Lung (tissue), 16 donors: ENCODE data around the gene GALNS. TPM values are rescaled to one million over a fixed set of nuclear protein-coding genes. Genes with fewer than 3 reads are reported as not detected.

Source experiments
- ATAC-seq: fragments of 200-7000 bp; cut with Tn5 transposase; one replicate; pipeline ENCODE4 v1.9.1; 2020; ENCODE audit warnings: moderate number of reproducible peaks; ENCODE audit not compliant: insufficient read depth, low FRiP score
- DNase-seq, 3 donors: peaks; one replicate each; pipeline ENCODE4 v3.0.0-alpha.2; 2013 to 2017
- H3K27ac ChIP-seq, 2 donors: one replicate each; pipeline ENCODE4 v1.5.1; 2013; ENCODE audit warnings: mild to moderate bottlenecking in 2 of 2, moderate library complexity in 2 of 2, control low read depth in 1 of 2, inconsistent platforms in 1 of 2, low read depth in 1 of 2, low read length in 1 of 2
- H3K27me3 ChIP-seq, 3 donors: one replicate each; pipeline ENCODE4 v1.5.1; 2013; ENCODE audit warnings: low read length in 2 of 3; ENCODE audit not compliant: control insufficient read depth in 3 of 3, insufficient read depth in 3 of 3
- H3K36me3 ChIP-seq, 4 donors: one replicate each; pipeline ENCODE4 v1.5.1; 2013; ENCODE audit warnings: low read length in 4 of 4, mild to moderate bottlenecking in 1 of 4, moderate library complexity in 1 of 4; ENCODE audit not compliant: control insufficient read depth in 4 of 4, insufficient read depth in 4 of 4
- H3K4me1 ChIP-seq, 5 donors: one replicate each; pipeline ENCODE4 v1.5.1; 2013; ENCODE audit warnings: low read length in 5 of 5, mild to moderate bottlenecking in 2 of 5, moderate library complexity in 1 of 5; ENCODE audit not compliant: control insufficient read depth in 5 of 5, insufficient read depth in 5 of 5
- H3K4me3 ChIP-seq: one replicate; pipeline ENCODE4 v1.5.1; 2013; ENCODE audit warnings: mild to moderate bottlenecking, control low read depth, moderate library complexity
- H3K9ac ChIP-seq, 2 donors: one replicate each; pipeline ENCODE4 v1.5.1; 2013; ENCODE audit warnings: low read length in 2 of 2, control low read depth in 1 of 2; ENCODE audit not compliant: insufficient read depth in 1 of 2
- H3K9me3 ChIP-seq, 4 donors: one replicate each; pipeline ENCODE4 v1.5.1; 2013; ENCODE audit warnings: low read length in 3 of 4, mild to moderate bottlenecking in 1 of 4, moderate library complexity in 1 of 4; ENCODE audit not compliant: control insufficient read depth in 4 of 4, insufficient read depth in 3 of 4
- WGBS, 2 donors: extraction: QIAGEN DNeasy Blood & Tissue Kit; methylation state at CpG; one replicate each; pipeline ENCODE4 v1.1.7; 2013; 5-methylcytosine and 5-hydroxymethylcytosine counted together
- long read RNA-seq, 5 donors: transcript quantifications; one replicate each; lab custom pipeline, GENCODE V29; 2026
- polyA plus RNA-seq, 2 donors: library from polyadenylated mRNA; stranded (reverse); fragments of 200-250 nt; gene quantifications; one replicate each; pipeline ENCODE4 v1.2.1, GENCODE V29; 2013
- total RNA-seq, 2 donors: library from RNA; depleted of rRNA in 1 of 2; stranded (reverse); fragments of >200 nt in 1 of 2; gene quantifications; one replicate each; pipeline ENCODE4 v1.2.1, GENCODE V29; 2014 to 2021
- TF ChIP-seq, protein P1 (sequence below): IDR thresholded peaks from 2 replicates; pipeline ENCODE4 v1.5.1; 2012; ENCODE audit warnings: mild to moderate bottlenecking; ENCODE audit errors: control extremely low read depth, extremely low read depth
- donor health status: control.
- donor health status: control.
- donor health status: Bipolar disorder and iron deficiency.
- donor health status: healthy.
- donor health status: DM: yes; HTN: yes; CAD: no.

Gene GALNS
- total RNA-seq (10 to 100 TPM; 33.6 to 61.9 TPM), polyA plus RNA-seq (10 to 100 TPM; 21.4 to 26.9 TPM)
- long read RNA-seq, donor 1, partial matches to known transcripts: 0 of 1 reads
- long read RNA-seq, donor 1, other reads (novel, unspliced or antisense): 0 of 1 reads
- long read RNA-seq, donor 2, transcript GALNS-201 (14 exons, 2,363 nt): major isoform, 5 of 5 reads
- long read RNA-seq, donor 2, partial matches to known transcripts: 0 of 5 reads
- long read RNA-seq, donor 2, other reads (novel, unspliced or antisense): 0 of 5 reads
- long read RNA-seq, donor 3: 0 reads
- long read RNA-seq, donor 4, partial matches to known transcripts: 24 of 62 reads
- long read RNA-seq, donor 4, other reads (novel, unspliced or antisense): 35 of 62 reads
- long read RNA-seq, donor 5, partial matches to known transcripts: 0 of 4 reads
- long read RNA-seq, donor 5, other reads (novel, unspliced or antisense): 0 of 4 reads

DNA sequence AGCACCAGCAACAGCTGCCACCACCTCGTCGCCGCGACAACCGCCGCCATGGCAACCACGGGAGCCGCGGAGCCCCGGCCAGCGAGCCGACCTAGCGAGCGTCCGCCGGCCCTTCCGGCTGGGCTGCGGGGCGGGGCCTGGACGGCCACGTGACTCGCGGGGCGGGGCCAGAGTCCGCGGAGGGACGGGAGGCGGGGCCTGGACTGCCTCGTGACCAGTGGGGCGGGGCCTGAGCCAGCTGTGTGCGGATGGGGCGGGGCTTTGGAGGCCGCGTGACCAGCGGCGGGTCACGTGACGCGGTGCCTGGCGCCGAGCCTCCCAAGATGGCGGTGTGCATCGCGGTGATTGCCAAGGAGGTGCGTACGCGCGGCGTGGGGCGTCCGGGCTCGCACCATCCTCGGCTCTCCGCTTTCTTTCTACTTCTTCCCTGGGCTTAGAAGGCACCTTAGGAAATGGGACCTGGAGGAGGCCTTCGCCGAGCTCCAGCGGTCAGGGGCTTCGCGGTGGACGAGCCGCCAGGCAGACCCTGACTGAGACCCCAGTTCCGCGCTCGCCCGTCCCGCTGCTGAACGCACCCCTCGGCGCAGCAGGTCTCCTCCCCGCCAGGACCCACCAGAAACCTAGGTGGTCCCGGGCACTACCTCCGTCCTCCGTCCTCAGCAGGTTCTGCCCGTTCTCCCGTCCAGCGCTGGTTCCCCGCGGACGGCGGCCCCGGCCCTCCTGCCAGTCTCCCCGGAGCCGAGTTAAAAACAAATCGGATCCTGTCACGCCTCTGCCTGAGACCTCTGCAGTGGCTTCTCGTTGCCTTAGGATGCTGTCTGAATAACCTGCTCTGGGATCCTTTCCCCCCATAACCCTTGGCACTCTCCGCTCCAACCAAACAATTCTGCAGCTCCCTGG, at the start of gene GALNS, which contains the start of gene TRAPPC2L:
TSS of gene GALNS (minus strand) at position 120 of the 900 bp plus-strand sequence. CDS start at position 50, 70 bp downstream.
TSS of gene TRAPPC2L (plus strand) at position 300 of the 900 bp plus-strand sequence. CDS start at position 324, 24 bp downstream.
- Histone ChIP-seq H3K36me3 (peaks cover 0 to 27% (median 19%) of the 10 kb centered on the region in 4 donors), H3K27me3 (no peaks in the 10 kb centered on the region), H3K9me3 (no peaks in the 10 kb centered on the region), H3K27ac (peak within 1 kb of the TSS; percentile 79 to 84), H3K4me1 (peaks cover 0 to 16% (median 7%) of the 10 kb centered on the region in 5 donors), H3K9ac (no peak within 1 kb of the TSS), H3K4me3 (peak within 1 kb of the TSS; percentile 95)
- peak; percentile 98 to 99 (median 98) for DNase-seq
- 0% methylated on average over 77 to 87 of the region's 87 CpGs for WGBS, 2 donors
- TF ChIP-seq, protein P1, sequence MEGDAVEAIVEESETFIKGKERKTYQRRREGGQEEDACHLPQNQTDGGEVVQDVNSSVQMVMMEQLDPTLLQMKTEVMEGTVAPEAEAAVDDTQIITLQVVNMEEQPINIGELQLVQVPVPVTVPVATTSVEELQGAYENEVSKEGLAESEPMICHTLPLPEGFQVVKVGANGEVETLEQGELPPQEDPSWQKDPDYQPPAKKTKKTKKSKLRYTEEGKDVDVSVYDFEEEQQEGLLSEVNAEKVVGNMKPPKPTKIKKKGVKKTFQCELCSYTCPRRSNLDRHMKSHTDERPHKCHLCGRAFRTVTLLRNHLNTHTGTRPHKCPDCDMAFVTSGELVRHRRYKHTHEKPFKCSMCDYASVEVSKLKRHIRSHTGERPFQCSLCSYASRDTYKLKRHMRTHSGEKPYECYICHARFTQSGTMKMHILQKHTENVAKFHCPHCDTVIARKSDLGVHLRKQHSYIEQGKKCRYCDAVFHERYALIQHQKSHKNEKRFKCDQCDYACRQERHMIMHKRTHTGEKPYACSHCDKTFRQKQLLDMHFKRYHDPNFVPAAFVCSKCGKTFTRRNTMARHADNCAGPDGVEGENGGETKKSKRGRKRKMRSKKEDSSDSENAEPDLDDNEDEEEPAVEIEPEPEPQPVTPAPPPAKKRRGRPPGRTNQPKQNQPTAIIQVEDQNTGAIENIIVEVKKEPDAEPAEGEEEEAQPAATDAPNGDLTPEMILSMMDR: no peak
- ATAC-seq: peak; percentile 96

- peaks cover 0 to 14% (median 7%) of the 10 kb centered on the region in 5 donors for H3K4me1 ChIP-seq
- TF ChIP-seq, protein P1: no peak
- no peak overlapping the region for H3K9ac ChIP-seq
- ATAC-seq (no peak), DNase-seq (no peak)
- H3K36me3 ChIP-seq: peaks cover 0 to 2% (median 0%) of the 10 kb centered on the region in 4 donors
- no peak overlapping the region for H3K27ac ChIP-seq
- H3K4me3 ChIP-seq: no peak overlapping the region
- 72 to 80% methylated on average over 16 of the region's 16 CpGs for WGBS, 2 donors
- H3K9me3 ChIP-seq: no peaks in the 10 kb centered on the region
- no peaks in the 10 kb centered on the region for H3K27me3 ChIP-seq
Measured at GRCh38 chr16:88906020-88906419, 49.3 kb upstream of the GALNS start.

DNA sequence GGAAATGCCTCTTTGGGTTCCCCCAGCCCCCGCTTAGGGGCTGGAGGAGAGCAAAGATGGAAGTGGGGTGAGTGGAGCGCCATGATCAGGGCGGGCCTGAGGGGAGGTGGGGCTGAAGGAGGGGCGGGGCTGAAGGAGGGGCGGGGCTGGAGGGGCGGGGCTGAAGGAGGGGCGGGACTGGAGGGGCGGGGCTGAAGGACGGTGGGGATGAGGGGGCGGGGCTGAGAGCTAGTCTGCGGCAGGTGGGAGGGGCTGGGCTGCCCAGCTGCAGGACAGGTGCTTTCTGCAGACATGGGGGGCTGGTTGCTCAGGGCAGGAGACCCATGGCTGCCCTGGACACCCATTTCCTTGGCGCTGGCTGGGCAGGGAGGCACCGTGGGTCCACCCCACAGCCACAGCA, 48.8 kb upstream of the GALNS start:
- no peak overlapping the region for H3K27ac ChIP-seq
- DNase-seq (no peak), ATAC-seq (no peak)
- no peaks in the 10 kb centered on the region for H3K27me3 ChIP-seq
- H3K4me3 ChIP-seq: no peak overlapping the region
- H3K9ac ChIP-seq: no peak overlapping the region
- H3K4me1 ChIP-seq: peaks cover 0 to 16% (median 7%) of the 10 kb centered on the region in 5 donors
- no peaks in the 10 kb centered on the region for H3K9me3 ChIP-seq
- TF ChIP-seq, protein P1: no peak
- 53 to 84% methylated on average over 6 to 13 of the region's 13 CpGs for WGBS, 2 donors
- H3K36me3 ChIP-seq: peaks cover 0 to 3% (median 0%) of the 10 kb centered on the region in 4 donors
